ENCODE results near the gene TGM2. TPM values are rescaled to one million over a fixed set of nuclear protein-coding genes. Genes with fewer than 3 reads are reported as not detected.

Gene TGM2
- total and polyA plus RNA-seq, 9 of the 15 experiments (the other 6 are each of a cell fraction or from before 2014, with no cell fraction given), result 5.5 to 78.5 (median 37.6) TPM

GRCh38 chr20:38196592-38196991, 31.5 kb upstream of the TGM2 start (continued):
- peak; percentile 89 for TF ChIP-seq CEBPB (tag; IDR thresholded peaks at IDR 0.05)
- TF ChIP-seq POLR2B (IDR thresholded peaks at IDR 0.05; ENCODE audit: low read depth, partially characterized antibody), result no peak
- TF ChIP-seq CBFA2T3 (IDR thresholded peaks at IDR 0.05), result peak; percentile 75
- peak; percentile 16; the same call in 1 of the 2 replicates for TF ChIP-seq JUND (IDR thresholded peaks at IDR 0.05; ENCODE audit: borderline replicate concordance, low read depth, low read length)
- TF ChIP-seq JUND (tag; IDR thresholded peaks at IDR 0.05; ENCODE audit: borderline replicate concordance, low read depth, low read length), result no peak
- 0 out of 2 replicates have a peak, but pooled peaks have one; percentile 1 for TF ChIP-seq ZNF76 (CRISPR knock-in tag; IDR thresholded peaks at IDR 0.05; ENCODE audit: borderline replicate concordance)
- TF ChIP-seq ZBTB7A (IDR thresholded peaks at IDR 0.05; ENCODE audit: borderline replicate concordance, control insufficient read depth, low read depth, low read length), result peak; percentile 56; the same call in 1 of the 2 replicates
- peak; percentile 57; the same call in 1 of the 2 replicates for TF ChIP-seq EP300 (IDR thresholded peaks at IDR 0.05; ENCODE audit: low read length)
- no peak for TF ChIP-seq NFRKB (IDR thresholded peaks at IDR 0.05; ENCODE audit: low read depth)
- TF ChIP-seq ZNF584 (CRISPR knock-in tag; IDR thresholded peaks at IDR 0.05; ENCODE audit: low read depth), result 0 out of 2 replicates have a peak, but pooled peaks have one; percentile 26
- peak; percentile 69; the same call in 1 of the 2 replicates for TF ChIP-seq TFAP4 (CRISPR knock-in tag; IDR thresholded peaks at IDR 0.05; ENCODE audit: borderline replicate concordance)
- no peak for TF ChIP-seq SNAPC5 (CRISPR knock-in tag; IDR thresholded peaks at IDR 0.05)
- TF ChIP-seq RNF219 (CRISPR knock-in tag; IDR thresholded peaks at IDR 0.05), result no peak
- TF ChIP-seq BHLHE40 (IDR thresholded peaks at IDR 0.05; ENCODE audit: low read length), result peak; percentile 20; the same call in 1 of the 2 replicates
- no peak for TF ChIP-seq TEAD1 (CRISPR knock-in tag; IDR thresholded peaks at IDR 0.05)
- no peak for TF ChIP-seq GTF2A2 (tag; IDR thresholded peaks at IDR 0.05)
- no peak for TF ChIP-seq ZKSCAN1 (IDR thresholded peaks at IDR 0.05; ENCODE audit: low read depth, low read length)
- peak in 1 of 3 experiments; percentile 33 for TF ChIP-seq YY1 (IDR thresholded peaks at IDR 0.05; ENCODE audit: borderline replicate concordance in 1 of 3, control insufficient read depth in 1 of 3, extremely low read depth in 1 of 3, insufficient read depth in 3 of 3, insufficient read length in 1 of 3, insufficient replicate concordance in 2 of 3, low read depth in 1 of 3, low read length in 2 of 3)
- no peak for TF ChIP-seq ZBTB34 (CRISPR knock-in tag; IDR thresholded peaks at IDR 0.05)
- TF ChIP-seq XRCC5 (IDR thresholded peaks at IDR 0.05; ENCODE audit: low read depth, low read length), result no peak
- TF ChIP-seq KDM1A (IDR thresholded peaks at IDR 0.05), result peak; percentile 41 to 61; a peak in 3 of 4 replicates
- TF ChIP-seq PURB (CRISPR knock-in tag; IDR thresholded peaks at IDR 0.05; ENCODE audit: low read depth), result no peak
- no peak for TF ChIP-seq EHMT2 (IDR thresholded peaks at IDR 0.05)
